ENCODE data around the gene TSPO.

TSPO gene

GRCh38 chr22:43206509-43207161 lies 55.3 kb downstream of the TSPO start:
- Histone ChIP-seq H3K27me3 (ENCODE audit: insufficient read depth, low read length) (0 out of 2 replicates have a peak, but pooled peaks cover 5% of the 10 kb centered on the region), H3K4me3 (ENCODE audit: low read depth, low read length, poor library complexity, severe bottlenecking) (no peak overlapping the region), H3F3A (ENCODE audit: insufficient read depth, low read length) (no peaks in the 10 kb centered on the region), H3K36me3 (ENCODE audit: insufficient read depth, low read length) (no peaks in the 10 kb centered on the region), H3K9me2 (ENCODE audit: low read depth, low read length) (no peaks in the 10 kb centered on the region), H3K4me1 (ENCODE audit: insufficient read depth, low read length, severe bottlenecking) (no peaks in the 10 kb centered on the region), H4K20me1 (ENCODE audit: insufficient read depth, low read length) (no peaks in the 10 kb centered on the region), H3K79me2 (ENCODE audit: insufficient read depth, low read length) (no peaks in the 10 kb centered on the region), H2AFZ (ENCODE audit: low read length) (no peak overlapping the region), H3K9me3 (ENCODE audit: low read length) (no peaks in the 10 kb centered on the region), H3K27ac (ENCODE audit: low read depth, low read length, poor library complexity, severe bottlenecking) (no peak overlapping the region), H3K9ac (ENCODE audit: low read length) (no peak overlapping the region), H3K4me2 (ENCODE audit: low read length) (no peak overlapping the region)
- no peak for TF ChIP-seq EZH2 (IDR thresholded peaks at IDR 0.05; ENCODE audit: borderline replicate concordance, low read length)

DNA sequence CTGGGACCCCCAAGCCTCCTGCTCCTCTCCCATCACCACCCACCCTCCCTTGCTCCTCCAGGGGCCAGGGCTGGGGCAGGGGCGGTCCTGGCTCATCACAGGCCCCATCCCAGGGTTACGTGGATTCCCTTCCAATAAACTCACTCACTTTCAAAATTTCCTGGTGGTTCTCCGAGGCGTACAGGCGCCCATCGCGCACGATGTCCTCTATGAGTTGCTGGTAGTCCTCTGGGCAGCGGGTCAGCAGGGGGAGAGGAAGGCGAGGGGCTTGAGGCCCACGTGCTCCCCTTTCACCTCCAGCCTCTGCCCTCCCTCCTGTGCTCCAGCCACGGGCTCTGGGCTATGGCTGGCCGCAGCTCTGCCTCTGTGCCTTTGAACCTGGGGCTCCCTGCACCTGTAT lies 56.0 kb downstream of the TSPO start:
- no peak for TF ChIP-seq EZH2 (IDR thresholded peaks at IDR 0.05; ENCODE audit: borderline replicate concordance, low read length)
- TF ChIP-seq, protein P1, sequence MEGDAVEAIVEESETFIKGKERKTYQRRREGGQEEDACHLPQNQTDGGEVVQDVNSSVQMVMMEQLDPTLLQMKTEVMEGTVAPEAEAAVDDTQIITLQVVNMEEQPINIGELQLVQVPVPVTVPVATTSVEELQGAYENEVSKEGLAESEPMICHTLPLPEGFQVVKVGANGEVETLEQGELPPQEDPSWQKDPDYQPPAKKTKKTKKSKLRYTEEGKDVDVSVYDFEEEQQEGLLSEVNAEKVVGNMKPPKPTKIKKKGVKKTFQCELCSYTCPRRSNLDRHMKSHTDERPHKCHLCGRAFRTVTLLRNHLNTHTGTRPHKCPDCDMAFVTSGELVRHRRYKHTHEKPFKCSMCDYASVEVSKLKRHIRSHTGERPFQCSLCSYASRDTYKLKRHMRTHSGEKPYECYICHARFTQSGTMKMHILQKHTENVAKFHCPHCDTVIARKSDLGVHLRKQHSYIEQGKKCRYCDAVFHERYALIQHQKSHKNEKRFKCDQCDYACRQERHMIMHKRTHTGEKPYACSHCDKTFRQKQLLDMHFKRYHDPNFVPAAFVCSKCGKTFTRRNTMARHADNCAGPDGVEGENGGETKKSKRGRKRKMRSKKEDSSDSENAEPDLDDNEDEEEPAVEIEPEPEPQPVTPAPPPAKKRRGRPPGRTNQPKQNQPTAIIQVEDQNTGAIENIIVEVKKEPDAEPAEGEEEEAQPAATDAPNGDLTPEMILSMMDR (IDR thresholded peaks at IDR 0.05; ENCODE audit: low read length): no peak
- Histone ChIP-seq H3K9me3 (ENCODE audit: low read length) (no peaks in the 10 kb centered on the region), H4K20me1 (ENCODE audit: insufficient read depth, low read length) (no peaks in the 10 kb centered on the region), H3K27me3 (ENCODE audit: insufficient read depth, low read length) (0 out of 2 replicates have a peak, but pooled peaks cover 5% of the 10 kb centered on the region), H3F3A (ENCODE audit: insufficient read depth, low read length) (no peaks in the 10 kb centered on the region), H3K4me1 (ENCODE audit: insufficient read depth, low read length, severe bottlenecking) (no peaks in the 10 kb centered on the region), H3K9me2 (ENCODE audit: low read depth, low read length) (no peaks in the 10 kb centered on the region), H3K4me2 (ENCODE audit: low read length) (no peak overlapping the region), H3K27ac (ENCODE audit: low read depth, low read length, poor library complexity, severe bottlenecking) (no peak overlapping the region), H3K4me3 (ENCODE audit: low read depth, low read length, poor library complexity, severe bottlenecking) (no peak overlapping the region), H3K36me3 (ENCODE audit: insufficient read depth, low read length) (no peaks in the 10 kb centered on the region), H2AFZ (ENCODE audit: low read length) (no peak overlapping the region), H3K9ac (ENCODE audit: low read length) (no peak overlapping the region), H3K79me2 (ENCODE audit: insufficient read depth, low read length) (no peaks in the 10 kb centered on the region)

DNA sequence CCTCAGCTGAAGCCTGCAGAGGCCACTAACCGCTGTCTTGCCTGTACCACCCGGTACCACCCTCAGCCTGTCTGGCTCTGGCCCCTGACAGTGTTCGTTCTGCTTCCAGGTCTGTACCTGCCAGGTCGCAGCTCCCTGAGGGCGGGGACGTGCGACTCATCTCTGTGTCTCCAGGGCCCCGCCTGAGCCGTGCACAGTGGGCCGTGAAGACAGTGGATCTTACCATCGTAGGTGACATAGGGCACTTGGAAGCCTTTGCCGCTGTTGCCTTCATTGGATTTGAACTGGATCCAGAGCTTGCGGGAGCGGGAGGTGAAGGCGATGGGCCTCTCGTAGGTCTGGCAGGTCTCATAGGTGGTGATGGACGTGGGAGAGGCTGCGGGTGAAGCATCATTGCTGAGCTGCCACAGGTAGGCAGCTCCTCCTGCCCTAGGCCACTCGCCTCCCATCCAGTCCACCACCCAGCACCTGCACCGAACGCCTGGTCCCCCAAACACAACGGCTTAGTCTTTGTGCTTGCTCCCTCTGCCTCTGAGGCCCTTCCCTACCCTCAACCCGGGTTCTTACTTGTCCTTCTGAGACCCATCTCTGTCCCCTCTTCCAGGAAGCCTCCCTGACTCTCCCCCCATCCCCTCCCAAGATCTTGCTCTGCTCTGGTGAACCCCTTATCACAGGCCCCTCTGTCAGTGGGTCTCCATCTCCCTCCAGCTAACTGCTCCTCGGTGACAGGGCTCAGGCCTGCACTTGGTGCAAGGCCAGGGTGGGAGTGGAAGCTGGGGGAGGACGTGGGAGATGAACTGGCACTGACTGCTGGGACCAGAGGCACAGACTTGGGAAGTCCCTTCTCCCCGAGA lies 56.7 kb downstream of the TSPO start:
- no peaks in the 10 kb centered on the region for H4K20me1 ChIP-seq (ENCODE audit: insufficient read depth, low read length)
- H3K9ac ChIP-seq (ENCODE audit: low read length): no peak overlapping the region
- no peaks in the 10 kb centered on the region for H3K36me3 ChIP-seq (ENCODE audit: insufficient read depth, low read length)
- H3K4me2 ChIP-seq (ENCODE audit: low read length): no peak overlapping the region
- TF ChIP-seq, protein P1 (IDR thresholded peaks at IDR 0.05; ENCODE audit: low read length): no peak
- no peak for TF ChIP-seq EZH2 (IDR thresholded peaks at IDR 0.05; ENCODE audit: borderline replicate concordance, low read length)
- 0 out of 2 replicates have a peak, but pooled peaks cover 5% of the 10 kb centered on the region for H3K27me3 ChIP-seq (ENCODE audit: insufficient read depth, low read length)
- H2AFZ ChIP-seq (ENCODE audit: low read length): no peak overlapping the region
- no peak overlapping the region for H3K27ac ChIP-seq (ENCODE audit: low read depth, low read length, poor library complexity, severe bottlenecking)
- H3K9me3 ChIP-seq (ENCODE audit: low read length): no peaks in the 10 kb centered on the region
- no peaks in the 10 kb centered on the region for H3F3A ChIP-seq (ENCODE audit: insufficient read depth, low read length)
- no peaks in the 10 kb centered on the region for H3K9me2 ChIP-seq (ENCODE audit: low read depth, low read length)
- no peak overlapping the region for H3K4me3 ChIP-seq (ENCODE audit: low read depth, low read length, poor library complexity, severe bottlenecking)
- no peaks in the 10 kb centered on the region for H3K79me2 ChIP-seq (ENCODE audit: insufficient read depth, low read length)
- H3K4me1 ChIP-seq (ENCODE audit: insufficient read depth, low read length, severe bottlenecking): no peaks in the 10 kb centered on the region

All from OCI-LY1 (cell line).